Measurements from ENCODE around the gene CFDP1.

- TF ChIP-seq CTCF (conservative IDR thresholded peaks at IDR 0.05) (no peak), EZH2 (IDR thresholded peaks at IDR 0.05; ENCODE audit: low read depth) (no peak)
Measured at GRCh38 chr16:75252946-75253911, 180.1 kb downstream of the CFDP1 start.

All from PC-9 (cell line).